HepG2 (cell line): ENCODE measurements around the gene PHB1. TPM values are rescaled to one million over a fixed set of nuclear protein-coding genes. Genes with fewer than 3 reads are reported as not detected.
"Not testable (repeated sequence)": the region's sequence is repeated elsewhere in the genome, so short reads cannot be mapped to it uniquely, and the experiment has no call there.

Experiments
- ESRRA ChIP-seq: sonication (generic); formaldehyde crosslinking; IDR thresholded peaks from 2 replicates; pipeline ENCODE4 v1.5.1; 2020; ENCODE audit warnings: mild to moderate bottlenecking, low read depth, missing genetic modification reagents
- HDAC2 ChIP-seq: sonication (generic); formaldehyde crosslinking; IDR thresholded peaks from 2 replicates; pipeline ENCODE4 v1.4.0; 2020; ENCODE audit warnings: missing genetic modification reagents
- KAT7 ChIP-seq: IDR thresholded peaks from 2 replicates; pipeline ENCODE4 v1.6.1; 2018; ENCODE audit warnings: borderline replicate concordance, missing compliant biosample characterization
- KMT2B ChIP-seq: IDR thresholded peaks from 2 replicates; pipeline ENCODE4 v1.6.1; 2016; ENCODE audit warnings: missing genetic modification reagents, missing compliant biosample characterization
- MLXIP ChIP-seq: sonication (generic); formaldehyde crosslinking; IDR thresholded peaks from 2 replicates; pipeline ENCODE4 v1.9.0; 2021; ENCODE audit warnings: missing genetic modification reagents, borderline replicate concordance
- RERE ChIP-seq: IDR thresholded peaks from 2 replicates; pipeline ENCODE4 v1.6.1; 2016; ENCODE audit warnings: low read depth, missing genetic modification reagents, missing compliant biosample characterization
- RFXAP ChIP-seq: sonication (generic); formaldehyde crosslinking; IDR thresholded peaks from 2 replicates; pipeline ENCODE4 v1.4.0; 2020; ENCODE audit warnings: missing genetic modification reagents, borderline replicate concordance
- SOX6 ChIP-seq, 2 experiments: fragments of 450-650 bp in 1 of 2; sonication (generic) in 1 of 2; formaldehyde crosslinking in 1 of 2; IDR thresholded peaks; 2 replicates each; pipeline versions ENCODE4 v1.4.0 to v1.6.1; 2017 to 2020; ENCODE audit warnings: antibody characterized with exemption in 1 of 2, mild to moderate bottlenecking in 1 of 2, missing genetic modification reagents in 1 of 2
- TFE3 ChIP-seq: IDR thresholded peaks from 2 replicates; pipeline ENCODE4 v1.6.1; 2016
- ZNF331 ChIP-seq: sonication (generic); formaldehyde crosslinking; IDR thresholded peaks from 2 replicates; pipeline ENCODE4 v1.4.0; 2020; ENCODE audit warnings: missing genetic modification reagents
- ZNF556 ChIP-seq: sonication (generic); formaldehyde crosslinking; IDR thresholded peaks from 2 replicates; pipeline ENCODE4 v1.4.0; 2020; ENCODE audit warnings: mild to moderate bottlenecking, missing genetic modification reagents, borderline replicate concordance
- ZNF605 ChIP-seq: sonication (generic); formaldehyde crosslinking; IDR thresholded peaks from 2 replicates; pipeline ENCODE4 v1.8.0; 2022; ENCODE audit warnings: mild to moderate bottlenecking, missing genetic modification reagents
- ZNF614 ChIP-seq: IDR thresholded peaks from 2 replicates; pipeline ENCODE4 v1.6.1; 2018; ENCODE audit warnings: missing biosample characterization, missing genetic modification reagents, inconsistent platforms, borderline replicate concordance
- ZNF710 ChIP-seq: sonication (generic); formaldehyde crosslinking; IDR thresholded peaks from 2 replicates; pipeline ENCODE4 v1.5.0; 2020; ENCODE audit warnings: mild to moderate bottlenecking, missing genetic modification reagents, borderline replicate concordance
- polyA plus RNA-seq, 8 experiments: library from polyadenylated mRNA; depleted of rRNA in 3 of 8; stranded (reverse) in 7 of 8; unstranded in 1 of 8; fragments of >200 nt; fragmentation: Illumina TruSeq in 4 of 8; extraction: Trizol in 4 of 8; gene quantifications; 2 replicates each; pipeline versions ENCODE4 v1.2.1 to v1.2.3, GENCODE V29; 2011 to 2016; ENCODE audit warnings: low read depth in 4 of 8, missing spikeins in 1 of 8, mixed read lengths in 1 of 8; ENCODE audit not compliant: insufficient read depth in 1 of 8
- total RNA-seq, 5 experiments: library from RNA; depleted of rRNA; stranded (reverse); fragments of >200 nt; fragmentation: Illumina TruSeq; extraction: Trizol; gene quantifications; 2 replicates each; pipeline ENCODE4 v1.2.3, GENCODE V29; 2016; ENCODE audit warnings: low read depth in 1 of 5

The PHB1 gene
- total and polyA plus RNA-seq, 2 of the 13 experiments (the other 11 are each of a cell fraction or from before 2014, with no cell fraction given): 515 to 688 TPM

GRCh38 chr17:49418754-49419740 lies 4.4 kb upstream of the PHB1 start (continued):
- TF ChIP-seq RERE (peak; percentile 43; the same call in 1 of the 2 replicates), RFXAP (CRISPR knock-in tag) (peak; percentile 55; the same call in 1 of the 2 replicates), SOX6 (CRISPR knock-in tag; IDR thresholded peaks at IDR 0.05) (peak; percentile 92), KAT7 (peak; percentile 56; the same call in 1 of the 2 replicates), ZNF556 (CRISPR knock-in tag) (peak; percentile 52; the same call in 1 of the 2 replicates), TFE3 (CRISPR knock-in tag) (peak; percentile 92), ZNF614 (0 out of 2 replicates have a peak, but pooled peaks have one; percentile 56), ZNF331 (CRISPR knock-in tag) (peak; percentile 60; the same call in 1 of the 2 replicates), ESRRA (CRISPR knock-in tag) (peak; percentile 74; the same call in 1 of the 2 replicates), HDAC2 (CRISPR knock-in tag) (peak; percentile 60), KMT2B (0 out of 2 replicates have a peak, but pooled peaks have one; percentile 30), MLXIP (CRISPR knock-in tag) (peak; percentile 57; the same call in 1 of the 2 replicates), ZNF605 (CRISPR knock-in tag) (peak; percentile 65; the same call in 1 of the 2 replicates), ZNF710 (CRISPR knock-in tag) (peak; percentile 58; the same call in 1 of the 2 replicates)
- not testable (repeated sequence) for TF ChIP-seq SOX6 (IDR thresholded peaks at IDR 0.05)
